OCI-LY1 (cell line): ENCODE data around the gene MED15.

Experiments
- H2AFZ ChIP-seq: fragments of 200-600 bp; sonication (generic), shearing (Covaris generic); 2 replicates; pipeline ENCODE4 v1.6.0; 2014; ENCODE audit warnings: antibody characterized with exemption, mild to moderate bottlenecking, low read length
- H3F3A ChIP-seq: fragments of 200-600 bp; sonication (generic), shearing (Covaris generic); 2 replicates; pipeline ENCODE4 v1.6.0; 2014; ENCODE audit warnings: mild to moderate bottlenecking, antibody characterized with exemption, low read length, moderate library complexity; ENCODE audit not compliant: insufficient read depth
- H3K27ac ChIP-seq: fragments of 200-600 bp; sonication (generic); 2 replicates; pipeline ENCODE4 v1.5.1; 2014; ENCODE audit warnings: low read length, mixed run types, mild to moderate bottlenecking, low read depth; ENCODE audit not compliant: poor library complexity, severe bottlenecking
- H3K27me3 ChIP-seq: fragments of 200-600 bp; sonication (generic); 2 replicates; pipeline ENCODE4 v1.6.0; 2014; ENCODE audit warnings: antibody characterized with exemption, mild to moderate bottlenecking, low read length, moderate library complexity; ENCODE audit not compliant: insufficient read depth
- H3K36me3 ChIP-seq: fragments of 200-600 bp; sonication (generic); 2 replicates; pipeline ENCODE4 v1.6.1; 2014; ENCODE audit warnings: mild to moderate bottlenecking, antibody characterized with exemption, low read length, moderate library complexity, mixed read lengths; ENCODE audit not compliant: insufficient read depth
- H3K4me1 ChIP-seq: fragments of 200-600 bp; sonication (generic); 2 replicates; pipeline ENCODE4 v1.5.1; 2014; ENCODE audit warnings: mild to moderate bottlenecking, low read length, moderate library complexity; ENCODE audit not compliant: insufficient read depth, severe bottlenecking
- H3K4me2 ChIP-seq: fragments of 200-600 bp; sonication (generic), shearing (Covaris generic); 2 replicates; pipeline ENCODE4 v1.6.1; 2014; ENCODE audit warnings: low read length
- H3K4me3 ChIP-seq: fragments of 200-600 bp; sonication (generic); 2 replicates; pipeline ENCODE4 v1.5.1; 2014; ENCODE audit warnings: low read length, low read depth, mild to moderate bottlenecking, mixed read lengths; ENCODE audit not compliant: poor library complexity, severe bottlenecking
- H3K79me2 ChIP-seq: fragments of 200-600 bp; shearing (Covaris generic); 2 replicates; pipeline ENCODE4 v1.6.1; 2016; ENCODE audit warnings: mixed run types, low read length, mixed read lengths; ENCODE audit not compliant: insufficient read depth
- H3K9ac ChIP-seq: fragments of 200-600 bp; sonication (generic), shearing (Covaris generic); 2 replicates; pipeline ENCODE4 v1.6.1; 2014; ENCODE audit warnings: mild to moderate bottlenecking, low read length, mixed read lengths
- H3K9me2 ChIP-seq: fragments of 200-600 bp; sonication (generic), shearing (Covaris generic); 2 replicates; pipeline ENCODE4 v1.6.1; 2014; ENCODE audit warnings: low read depth, mild to moderate bottlenecking, low read length, mixed read lengths
- H3K9me3 ChIP-seq: fragments of 200-600 bp; shearing (Covaris generic); 2 replicates; pipeline ENCODE4 v1.6.1; 2014; ENCODE audit warnings: low read length, mixed read lengths
- H4K20me1 ChIP-seq: fragments of 200-600 bp; sonication (generic), shearing (Covaris generic); 2 replicates; pipeline ENCODE4 v1.6.0; 2016; ENCODE audit warnings: mild to moderate bottlenecking, low read length; ENCODE audit not compliant: insufficient read depth
- CTCF ChIP-seq: fragments of 200-600 bp; sonication (generic), shearing (Covaris generic); IDR thresholded peaks from 2 replicates; pipeline ENCODE4 v1.5.1; 2017; ENCODE audit warnings: mild to moderate bottlenecking, antibody characterized with exemption, low read length, moderate library complexity, mixed read lengths
- EZH2 ChIP-seq: fragments of 200-600 bp; sonication (generic), shearing (Covaris generic); IDR thresholded peaks from 2 replicates; pipeline ENCODE4 v1.8.0; 2017; ENCODE audit warnings: borderline replicate concordance, mixed run types, mild to moderate bottlenecking, antibody characterized with exemption, low read length, moderate library complexity, mixed read lengths

Gene MED15

GRCh38 chr22:20574920-20575353 lies 67.5 kb downstream of the MED15 start:
- H4K20me1 ChIP-seq = no peaks in the 10 kb centered on the region
- H3K79me2 ChIP-seq = no peaks in the 10 kb centered on the region
- no peak overlapping the region for H2AFZ ChIP-seq
- no peaks in the 10 kb centered on the region for H3K9me2 ChIP-seq
- H3K4me2 ChIP-seq = no peak overlapping the region
- H3K36me3 ChIP-seq = peaks cover 70% of the 10 kb centered on the region
- no peak overlapping the region for H3K27ac ChIP-seq
- H3K9me3 ChIP-seq = no peaks in the 10 kb centered on the region
- TF ChIP-seq CTCF (no peak), EZH2 (no peak)
- no peaks in the 10 kb centered on the region for H3K4me1 ChIP-seq
- no peaks in the 10 kb centered on the region for H3F3A ChIP-seq
- no peak overlapping the region for H3K9ac ChIP-seq
- H3K4me3 ChIP-seq = no peak overlapping the region
- H3K27me3 ChIP-seq = no peaks in the 10 kb centered on the region

GRCh38 chr22:20575724-20576444 lies 68.5 kb downstream of the MED15 start:
- H3K9ac ChIP-seq = no peak overlapping the region

GRCh38 chr22:20576445-20576816 lies 69.0 kb downstream of the MED15 start:
- no peaks in the 10 kb centered on the region for H3F3A ChIP-seq
- no peaks in the 10 kb centered on the region for H3K4me1 ChIP-seq
- H3K9ac ChIP-seq = no peak overlapping the region
- H4K20me1 ChIP-seq = no peaks in the 10 kb centered on the region
- no peak overlapping the region for H3K4me2 ChIP-seq
- H3K4me3 ChIP-seq = no peak overlapping the region
- H3K27me3 ChIP-seq = no peaks in the 10 kb centered on the region
- H3K79me2 ChIP-seq = no peaks in the 10 kb centered on the region
- no peak overlapping the region for H3K27ac ChIP-seq
- peaks cover 63% of the 10 kb centered on the region for H3K36me3 ChIP-seq
- TF ChIP-seq CTCF = no peak
- TF ChIP-seq EZH2 = no peak
- no peaks in the 10 kb centered on the region for H3K9me2 ChIP-seq
- H2AFZ ChIP-seq = no peak overlapping the region
- no peaks in the 10 kb centered on the region for H3K9me3 ChIP-seq

More at GRCh38 chr22:20575724-20576444, 68.5 kb downstream of the MED15 start:
- no peaks in the 10 kb centered on the region for H3K79me2 ChIP-seq
- H4K20me1 ChIP-seq = no peaks in the 10 kb centered on the region
- no peak overlapping the region for H2AFZ ChIP-seq
- no peaks in the 10 kb centered on the region for H3K9me3 ChIP-seq
- no peak for TF ChIP-seq CTCF
- TF ChIP-seq EZH2 = no peak
- H3K4me1 ChIP-seq = no peaks in the 10 kb centered on the region
- no peaks in the 10 kb centered on the region for H3K27me3 ChIP-seq
- H3K9me2 ChIP-seq = no peaks in the 10 kb centered on the region
- H3K27ac ChIP-seq = no peak overlapping the region
- no peak overlapping the region for H3K4me3 ChIP-seq
- peaks cover 68% of the 10 kb centered on the region for H3K36me3 ChIP-seq
- H3K4me2 ChIP-seq = no peak overlapping the region
- no peaks in the 10 kb centered on the region for H3F3A ChIP-seq
